ENCODE results near the gene KIAA1958. TPM values are rescaled to one million over a fixed set of nuclear protein-coding genes. Genes with fewer than 3 reads are reported as not detected.

The KIAA1958 gene
- total and polyA plus RNA-seq, 2 of the 8 experiments (the other 6 are each of a cell fraction or from before 2014, with no cell fraction given), result 11.4 to 43.8 TPM

DNA sequence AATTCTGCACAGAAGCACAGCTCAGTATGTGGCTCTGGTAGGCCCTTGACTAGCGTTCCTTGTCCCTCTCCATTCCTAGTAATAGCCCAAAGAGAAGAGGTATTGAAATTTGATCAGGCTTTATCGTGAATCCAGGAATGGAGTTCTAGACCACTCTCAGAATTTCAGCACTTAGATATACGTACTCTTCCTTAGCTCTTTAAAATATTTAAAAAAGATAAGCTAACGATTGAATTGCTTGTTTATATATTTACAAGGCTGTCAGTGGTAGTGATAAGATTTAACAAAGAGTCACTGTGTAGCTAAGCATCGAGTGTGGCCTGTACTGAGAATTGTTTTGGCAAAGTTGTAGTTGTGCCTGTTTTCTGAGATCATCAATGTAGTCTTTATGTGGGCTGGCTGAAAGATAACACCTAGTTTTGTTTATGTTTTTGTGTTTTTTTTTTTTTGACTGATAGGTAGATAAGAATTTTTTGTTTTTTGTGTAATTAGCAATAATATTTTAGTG is 2.5 kb downstream of the KIAA1958 start (continued):
- TF ChIP-seq, protein P1, sequence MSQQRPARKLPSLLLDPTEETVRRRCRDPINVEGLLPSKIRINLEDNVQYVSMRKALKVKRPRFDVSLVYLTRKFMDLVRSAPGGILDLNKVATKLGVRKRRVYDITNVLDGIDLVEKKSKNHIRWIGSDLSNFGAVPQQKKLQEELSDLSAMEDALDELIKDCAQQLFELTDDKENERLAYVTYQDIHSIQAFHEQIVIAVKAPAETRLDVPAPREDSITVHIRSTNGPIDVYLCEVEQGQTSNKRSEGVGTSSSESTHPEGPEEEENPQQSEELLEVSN (IDR thresholded peaks at IDR 0.05), result no peak
- TF ChIP-seq CBX5 (IDR thresholded peaks at IDR 0.05; ENCODE audit: low read depth, low read length), result no peak
- TF ChIP-seq FOSL1 (IDR thresholded peaks at IDR 0.05; ENCODE audit: insufficient read depth, low read depth, low read length), result no peak
- TF ChIP-seq RXRA (IDR thresholded peaks at IDR 0.05; ENCODE audit: insufficient read depth, low read depth, low read length), result no peak
- TF ChIP-seq EP300 (IDR thresholded peaks at IDR 0.05; ENCODE audit: borderline replicate concordance in 1 of 2, low read depth in 2 of 2, low read length in 2 of 2), result no peak

Measured in H1 (cell line).